ENCODE measurements around the gene PERCC1.

PERCC1 gene

GRCh38 chr16:1433263-1433560 is 2.3 kb downstream of the PERCC1 start:
- H3K18ac ChIP-seq (ENCODE audit: low read length), result no peak overlapping the region
- H3K4me2 ChIP-seq (ENCODE audit: low read length), result no peak overlapping the region
- H3K79me1 ChIP-seq (ENCODE audit: low read length), result no peaks in the 10 kb centered on the region
- no peak overlapping the region for H4K91ac ChIP-seq (ENCODE audit: low read depth, low read length)
- no peak overlapping the region for H4K8ac ChIP-seq (ENCODE audit: low read depth, low read length)
- no peak overlapping the region for H2AFZ ChIP-seq (ENCODE audit: insufficient read depth, low read length, poor library complexity)
- no peak overlapping the region for H3K27ac ChIP-seq (ENCODE audit: low read depth, low read length)
- WGBS (ENCODE audit: extremely low coverage, insufficient coverage, insufficient read length), result no CpG with 5 or more reads among the region's 14 CpGs
- H3K4ac ChIP-seq (ENCODE audit: low read depth, low read length), result no peak overlapping the region
- H3K4me3 ChIP-seq (ENCODE audit: low read depth, low read length), result no peak overlapping the region
- H3K9me3 ChIP-seq (ENCODE audit: insufficient read depth, low read depth, low read length), result peaks cover 4% of the 10 kb centered on the region
- no peak overlapping the region for H3K14ac ChIP-seq (ENCODE audit: low read length)
- no peaks in the 10 kb centered on the region for H3K79me2 ChIP-seq (ENCODE audit: control insufficient read depth, insufficient read depth, low read length, poor library complexity)
- H2BK5ac ChIP-seq (ENCODE audit: low read depth, low read length, poor library complexity), result no peak overlapping the region
- no peak overlapping the region for H3K23ac ChIP-seq (ENCODE audit: low read length)
- no peak overlapping the region for H2BK12ac ChIP-seq (ENCODE audit: low read length)
- no peaks in the 10 kb centered on the region for H3K36me3 ChIP-seq (ENCODE audit: control insufficient read depth in 1 of 2, insufficient read depth in 2 of 2, low read length in 2 of 2)
- H3K27me3 ChIP-seq (ENCODE audit: insufficient read depth, low read length), result no peaks in the 10 kb centered on the region
- H3K9ac ChIP-seq (ENCODE audit: low read length), result no peak overlapping the region
- DNase-seq, result no peak
- H4K12ac ChIP-seq (ENCODE audit: low read depth, low read length), result no peak overlapping the region
- H2AK5ac ChIP-seq (ENCODE audit: low read length), result no peak overlapping the region
- no peak overlapping the region for H2BK120ac ChIP-seq (ENCODE audit: insufficient read depth, low read length, poor library complexity)
- H3K4me1 ChIP-seq (ENCODE audit: control insufficient read depth in 1 of 2, insufficient read depth in 2 of 2, low read length in 2 of 2), result no peaks in the 10 kb centered on the region

GRCh38 chr16:1433756-1434155 is 2.9 kb downstream of the PERCC1 start:
- no peak overlapping the region for H3K4ac ChIP-seq (ENCODE audit: low read depth, low read length)
- no peak overlapping the region for H2BK12ac ChIP-seq (ENCODE audit: low read length)
- H2BK120ac ChIP-seq (ENCODE audit: insufficient read depth, low read length, poor library complexity), result no peak overlapping the region
- DNase-seq, result no peak
- H3K36me3 ChIP-seq (ENCODE audit: control insufficient read depth in 1 of 2, insufficient read depth in 2 of 2, low read length in 2 of 2), result no peaks in the 10 kb centered on the region
- no peak overlapping the region for H3K18ac ChIP-seq (ENCODE audit: low read length)
- no peaks in the 10 kb centered on the region for H3K4me1 ChIP-seq (ENCODE audit: control insufficient read depth in 1 of 2, insufficient read depth in 2 of 2, low read length in 2 of 2)
- H3K14ac ChIP-seq (ENCODE audit: low read length), result no peak overlapping the region
- no peaks in the 10 kb centered on the region for H3K79me1 ChIP-seq (ENCODE audit: low read length)
- no peak overlapping the region for H4K12ac ChIP-seq (ENCODE audit: low read depth, low read length)
- H3K9me3 ChIP-seq (ENCODE audit: insufficient read depth, low read depth, low read length), result peaks cover 4% of the 10 kb centered on the region
- no peak overlapping the region for H4K91ac ChIP-seq (ENCODE audit: low read depth, low read length)
- H2AFZ ChIP-seq (ENCODE audit: insufficient read depth, low read length, poor library complexity), result no peak overlapping the region
- H3K23ac ChIP-seq (ENCODE audit: low read length), result no peak overlapping the region
- no peak overlapping the region for H3K9ac ChIP-seq (ENCODE audit: low read length)
- no peak overlapping the region for H2AK5ac ChIP-seq (ENCODE audit: low read length)
- H3K4me3 ChIP-seq (ENCODE audit: low read depth, low read length), result no peak overlapping the region
- H3K27me3 ChIP-seq (ENCODE audit: insufficient read depth, low read length), result no peaks in the 10 kb centered on the region
- no peaks in the 10 kb centered on the region for H3K79me2 ChIP-seq (ENCODE audit: control insufficient read depth, insufficient read depth, low read length, poor library complexity)
- no peak overlapping the region for H4K8ac ChIP-seq (ENCODE audit: low read depth, low read length)
- no peak overlapping the region for H3K27ac ChIP-seq (ENCODE audit: low read depth, low read length)
- no CpG with 5 or more reads among the region's 22 CpGs for WGBS (ENCODE audit: extremely low coverage, insufficient coverage, insufficient read length)
- H3K4me2 ChIP-seq (ENCODE audit: low read length), result no peak overlapping the region
- no peak overlapping the region for H2BK5ac ChIP-seq (ENCODE audit: low read depth, low read length, poor library complexity)

- H3K4ac ChIP-seq (ENCODE audit: low read depth, low read length), result no peak overlapping the region
- H2AK5ac ChIP-seq (ENCODE audit: low read length), result no peak overlapping the region
- no peaks in the 10 kb centered on the region for H3K4me1 ChIP-seq (ENCODE audit: control insufficient read depth in 1 of 2, insufficient read depth in 2 of 2, low read length in 2 of 2)
- H3K27me3 ChIP-seq (ENCODE audit: insufficient read depth, low read length), result no peaks in the 10 kb centered on the region
- no peak overlapping the region for H2BK120ac ChIP-seq (ENCODE audit: insufficient read depth, low read length, poor library complexity)
- H2AFZ ChIP-seq (ENCODE audit: insufficient read depth, low read length, poor library complexity), result no peak overlapping the region
- no peak overlapping the region for H2BK12ac ChIP-seq (ENCODE audit: low read length)
- no peak overlapping the region for H4K8ac ChIP-seq (ENCODE audit: low read depth, low read length)
- peaks cover 4% of the 10 kb centered on the region for H3K9me3 ChIP-seq (ENCODE audit: insufficient read depth, low read depth, low read length)
- no peak overlapping the region for H3K9ac ChIP-seq (ENCODE audit: low read length)
- H3K36me3 ChIP-seq (ENCODE audit: control insufficient read depth in 1 of 2, insufficient read depth in 2 of 2, low read length in 2 of 2), result no peaks in the 10 kb centered on the region
- H3K4me3 ChIP-seq (ENCODE audit: low read depth, low read length), result no peak overlapping the region
- no peak overlapping the region for H3K27ac ChIP-seq (ENCODE audit: low read depth, low read length)
- peak overlapping the region; percentile 13 for H4K12ac ChIP-seq (ENCODE audit: low read depth, low read length)
- DNase-seq, result no peak
- no peaks in the 10 kb centered on the region for H3K79me1 ChIP-seq (ENCODE audit: low read length)
- no peak overlapping the region for H3K18ac ChIP-seq (ENCODE audit: low read length)
- no peak overlapping the region for H4K91ac ChIP-seq (ENCODE audit: low read depth, low read length)
- no peak overlapping the region for H3K4me2 ChIP-seq (ENCODE audit: low read length)
- H2BK5ac ChIP-seq (ENCODE audit: low read depth, low read length, poor library complexity), result no peak overlapping the region
- no peak overlapping the region for H3K23ac ChIP-seq (ENCODE audit: low read length)
- H3K14ac ChIP-seq (ENCODE audit: low read length), result no peak overlapping the region
- H3K79me2 ChIP-seq (ENCODE audit: control insufficient read depth, insufficient read depth, low read length, poor library complexity), result no peaks in the 10 kb centered on the region
- no CpG with 5 or more reads among the region's 40 CpGs for WGBS (ENCODE audit: extremely low coverage, insufficient coverage, insufficient read length)
Observed at GRCh38 chr16:1434644-1435592, 4.0 kb downstream of the PERCC1 start.

- Histone ChIP-seq H3K14ac (ENCODE audit: low read length) (no peak overlapping the region), H3K4me3 (ENCODE audit: low read depth, low read length) (no peak overlapping the region), H3K79me2 (ENCODE audit: control insufficient read depth, insufficient read depth, low read length, poor library complexity) (no peaks in the 10 kb centered on the region), H3K27ac (ENCODE audit: low read depth, low read length) (no peak overlapping the region), H2BK5ac (ENCODE audit: low read depth, low read length, poor library complexity) (no peak overlapping the region), H3K36me3 (ENCODE audit: control insufficient read depth in 1 of 2, insufficient read depth in 2 of 2, low read length in 2 of 2) (no peaks in the 10 kb centered on the region), H3K27me3 (ENCODE audit: insufficient read depth, low read length) (no peaks in the 10 kb centered on the region), H2BK12ac (ENCODE audit: low read length) (no peak overlapping the region), H3K4ac (ENCODE audit: low read depth, low read length) (no peak overlapping the region), H3K4me1 (ENCODE audit: control insufficient read depth in 1 of 2, insufficient read depth in 2 of 2, low read length in 2 of 2) (no peaks in the 10 kb centered on the region), H2AFZ (ENCODE audit: insufficient read depth, low read length, poor library complexity) (no peak overlapping the region), H3K18ac (ENCODE audit: low read length) (no peak overlapping the region), H3K23ac (ENCODE audit: low read length) (no peak overlapping the region), H3K9ac (ENCODE audit: low read length) (no peak overlapping the region), H4K91ac (ENCODE audit: low read depth, low read length) (no peak overlapping the region), H3K9me3 (ENCODE audit: insufficient read depth, low read depth, low read length) (peaks cover 4% of the 10 kb centered on the region), H4K12ac (ENCODE audit: low read depth, low read length) (peak overlapping the region; percentile 9), H2AK5ac (ENCODE audit: low read length) (no peak overlapping the region), H3K4me2 (ENCODE audit: low read length) (no peak overlapping the region), H2BK120ac (ENCODE audit: insufficient read depth, low read length, poor library complexity) (no peak overlapping the region), H4K8ac (ENCODE audit: low read depth, low read length) (no peak overlapping the region), H3K79me1 (ENCODE audit: low read length) (no peaks in the 10 kb centered on the region)
- peak in 1 of 2 donors; percentile 23 for DNase-seq
- WGBS (ENCODE audit: extremely low coverage, insufficient coverage, insufficient read length), result no CpG with 5 or more reads among the region's 32 CpGs
Observed at GRCh38 chr16:1435921-1436697, 5.2 kb downstream of the PERCC1 start.

Data from trophoblast cell (in vitro differentiated cells and primary cell).